Measurements from ENCODE around the gene PCOLCE2.

DNA sequence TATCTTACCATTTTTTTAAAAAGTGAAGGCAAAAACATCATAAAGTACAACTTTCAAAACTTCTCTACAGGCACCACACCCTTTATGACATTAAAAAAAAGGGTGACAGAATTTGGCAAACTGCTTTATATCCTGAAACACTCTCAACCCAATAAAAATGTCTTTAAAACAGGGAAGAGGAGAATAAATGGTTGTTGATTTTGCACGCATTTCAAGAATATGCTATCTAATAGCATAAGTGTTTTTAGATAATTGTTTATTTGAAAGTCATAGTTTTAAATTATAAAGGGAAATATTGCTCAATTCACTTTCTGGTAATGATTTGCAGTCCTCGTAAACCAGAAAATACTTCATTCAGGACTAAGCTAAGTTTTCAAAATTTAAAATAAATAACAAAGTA lies 1.7 kb upstream of the PCOLCE2 start:
- TF ChIP-seq, protein P1, sequence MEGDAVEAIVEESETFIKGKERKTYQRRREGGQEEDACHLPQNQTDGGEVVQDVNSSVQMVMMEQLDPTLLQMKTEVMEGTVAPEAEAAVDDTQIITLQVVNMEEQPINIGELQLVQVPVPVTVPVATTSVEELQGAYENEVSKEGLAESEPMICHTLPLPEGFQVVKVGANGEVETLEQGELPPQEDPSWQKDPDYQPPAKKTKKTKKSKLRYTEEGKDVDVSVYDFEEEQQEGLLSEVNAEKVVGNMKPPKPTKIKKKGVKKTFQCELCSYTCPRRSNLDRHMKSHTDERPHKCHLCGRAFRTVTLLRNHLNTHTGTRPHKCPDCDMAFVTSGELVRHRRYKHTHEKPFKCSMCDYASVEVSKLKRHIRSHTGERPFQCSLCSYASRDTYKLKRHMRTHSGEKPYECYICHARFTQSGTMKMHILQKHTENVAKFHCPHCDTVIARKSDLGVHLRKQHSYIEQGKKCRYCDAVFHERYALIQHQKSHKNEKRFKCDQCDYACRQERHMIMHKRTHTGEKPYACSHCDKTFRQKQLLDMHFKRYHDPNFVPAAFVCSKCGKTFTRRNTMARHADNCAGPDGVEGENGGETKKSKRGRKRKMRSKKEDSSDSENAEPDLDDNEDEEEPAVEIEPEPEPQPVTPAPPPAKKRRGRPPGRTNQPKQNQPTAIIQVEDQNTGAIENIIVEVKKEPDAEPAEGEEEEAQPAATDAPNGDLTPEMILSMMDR (IDR thresholded peaks at IDR 0.05; ENCODE audit: extremely low read depth in 1 of 2, insufficient read depth in 1 of 2, low read depth in 1 of 2, low read length in 2 of 2): no peak
- TF ChIP-seq POLR2AphosphoS5 (IDR thresholded peaks at IDR 0.05; ENCODE audit: insufficient read depth, low read depth, low read length) (no peak), MYC (IDR thresholded peaks at IDR 0.05; ENCODE audit: low read depth, low read length) (no peak), EZH2 (IDR thresholded peaks at IDR 0.05; ENCODE audit: borderline replicate concordance, low read depth, low read length, severe bottlenecking) (no peak)
- TF ChIP-seq, protein P2, sequence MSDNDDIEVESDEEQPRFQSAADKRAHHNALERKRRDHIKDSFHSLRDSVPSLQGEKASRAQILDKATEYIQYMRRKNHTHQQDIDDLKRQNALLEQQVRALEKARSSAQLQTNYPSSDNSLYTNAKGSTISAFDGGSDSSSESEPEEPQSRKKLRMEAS (IDR thresholded peaks at IDR 0.05; ENCODE audit: insufficient read depth, insufficient read length): no peak

Measured in endothelial cell of umbilical vein (primary cell).